Aorta (tissue), 5 donors: Measurements from ENCODE around the gene TTN. TPM values are rescaled to one million over a fixed set of nuclear protein-coding genes. Genes with fewer than 3 reads are reported as not detected.

Source experiments
- ATAC-seq: fragments of 200-7000 bp; cut with Tn5 transposase; one replicate; pipeline ENCODE4 v1.9.1; 2022; ENCODE audit warnings: moderate library complexity; ENCODE audit not compliant: low FRiP score
- DNase-seq, 2 donors: peaks; one replicate each; pipeline ENCODE4 v3.0.0-alpha.2; 2020
- H3K27ac ChIP-seq, 2 donors: one replicate each; pipeline ENCODE4 v1.5.1; 2013; ENCODE audit warnings: low read length in 2 of 2, mild to moderate bottlenecking in 2 of 2, moderate library complexity in 2 of 2, control low read depth in 1 of 2, inconsistent platforms in 1 of 2, low read depth in 1 of 2
- H3K27me3 ChIP-seq, 2 donors: one replicate each; pipeline ENCODE4 v1.6.1; 2013; ENCODE audit warnings: control low read depth in 1 of 2, low read length in 1 of 2, mild to moderate bottlenecking in 1 of 2, moderate library complexity in 1 of 2; ENCODE audit not compliant: insufficient read depth in 2 of 2, control insufficient read depth in 1 of 2
- H3K36me3 ChIP-seq, 2 donors: one replicate each; pipeline ENCODE4 v1.6.1; 2013; ENCODE audit warnings: control low read depth in 1 of 2, low read length in 1 of 2, mild to moderate bottlenecking in 1 of 2; ENCODE audit not compliant: insufficient read depth in 2 of 2, control insufficient read depth in 1 of 2
- H3K4me1 ChIP-seq, 2 donors: one replicate each; pipeline ENCODE4 v1.6.1; 2013; ENCODE audit warnings: low read length in 2 of 2, control low read depth in 1 of 2, mild to moderate bottlenecking in 1 of 2, moderate library complexity in 1 of 2; ENCODE audit not compliant: insufficient read depth in 2 of 2, control insufficient read depth in 1 of 2
- H3K4me3 ChIP-seq, 2 donors: one replicate each; pipeline ENCODE4 v1.5.1; 2013; ENCODE audit warnings: low read length in 2 of 2, control low read depth in 1 of 2, mild to moderate bottlenecking in 1 of 2
- H3K9me3 ChIP-seq: one replicate; pipeline ENCODE4 v1.6.1; 2013; ENCODE audit warnings: mild to moderate bottlenecking, low read length; ENCODE audit not compliant: control insufficient read depth
- WGBS, 2 donors: extraction: QIAGEN DNeasy Blood & Tissue Kit; methylation state at CpG; one replicate each; pipeline ENCODE4 v1.1.7; 2013; 5-methylcytosine and 5-hydroxymethylcytosine counted together
- intact Hi-C, 2 donors: fragments of 100-400 bp; cut with DNase I; formaldehyde crosslinking; loops; one replicate each; pipeline versions ENCODE4 v1.14.2 to v1.15.0; 2022
- polyA plus RNA-seq, 2 donors: library from polyadenylated mRNA; stranded (reverse); fragments of 200-250 nt; gene quantifications; one replicate each; pipeline ENCODE4 v1.2.3, GENCODE V29; 2013
- total RNA-seq, 2 donors: library from RNA; stranded (reverse); fragmentation: NEBNext Ultra II Directional; extraction: Animal tissue kit (Norgen Biotek cat#: 25700); gene quantifications; one replicate each; pipeline ENCODE4 v1.2.1, GENCODE V29; 2021
- donor health status: healthy with polysubstance abuse.
- donor health status: Bipolar disorder and iron deficiency.
- donor health status: DM: no; HTN: no; CAD: no.
- donor health status: DM: no; HTN: no; CAD: no.
- donor health status: DM: yes; HTN: yes; CAD: no.

TTN gene
- total and polyA plus RNA-seq, 4 donors = 0.63 to 41.7 (median 3.1) TPM

- peaks cover 13 to 19% of the 10 kb centered on the region in 2 donors for H3K36me3 ChIP-seq
- no peak for DNase-seq
- intact Hi-C loops = no loop called here
- H3K27me3 ChIP-seq = no peaks in the 10 kb centered on the region
- H3K27ac ChIP-seq = no peak overlapping the region
- H3K9me3 ChIP-seq = peaks cover 3% of the 10 kb centered on the region
- ATAC-seq = no peak
- 94 to 95% methylated on average over 2 of the region's 2 CpGs for WGBS, 2 donors
- no peaks in the 10 kb centered on the region for H3K4me1 ChIP-seq
- no peak overlapping the region for H3K4me3 ChIP-seq
These were observed 256.9 kb downstream of the TTN start for GRCh38 chr2:178550352-178550751.

- no peaks in the 10 kb centered on the region for H3K27me3 ChIP-seq
- WGBS, 2 donors = 94 to 100% methylated on average over 5 of the region's 5 CpGs
- no peaks in the 10 kb centered on the region for H3K4me1 ChIP-seq
- peaks cover 9 to 14% of the 10 kb centered on the region in 2 donors for H3K36me3 ChIP-seq
- peaks cover 3% of the 10 kb centered on the region for H3K9me3 ChIP-seq
- ATAC-seq = no peak
- intact Hi-C loops = no loop called here
- no peak overlapping the region for H3K4me3 ChIP-seq
- H3K27ac ChIP-seq = no peak overlapping the region
- no peak for DNase-seq
These were observed 264.7 kb downstream of the TTN start for GRCh38 chr2:178542569-178542968.

- WGBS, 2 donors = 94 to 97% methylated on average over 12 of the region's 12 CpGs
- no peak overlapping the region for H3K27ac ChIP-seq
- H3K36me3 ChIP-seq = peaks cover 8 to 18% of the 10 kb centered on the region in 2 donors
- H3K4me3 ChIP-seq = no peak overlapping the region
- H3K4me1 ChIP-seq = no peaks in the 10 kb centered on the region
- no peak for ATAC-seq
- H3K27me3 ChIP-seq = no peaks in the 10 kb centered on the region
- no peak for DNase-seq
- intact Hi-C loops = no loop called here
- H3K9me3 ChIP-seq = peaks cover 3% of the 10 kb centered on the region
These were observed 265.1 kb downstream of the TTN start for GRCh38 chr2:178542161-178542560.

GRCh38 chr2:178536037-178536436, 271.2 kb downstream of the TTN start:
- no peak overlapping the region for H3K4me3 ChIP-seq
- H3K36me3 ChIP-seq = peaks cover 3 to 19% of the 10 kb centered on the region in 2 donors
- no peak for DNase-seq
- no peak for ATAC-seq
- no peaks in the 10 kb centered on the region for H3K9me3 ChIP-seq
- no peak overlapping the region for H3K27ac ChIP-seq
- H3K4me1 ChIP-seq = no peaks in the 10 kb centered on the region
- 96 to 98% methylated on average over 4 of the region's 4 CpGs for WGBS, 2 donors
- no peaks in the 10 kb centered on the region for H3K27me3 ChIP-seq
- intact Hi-C loops = no loop called here

GRCh38 chr2:178531168-178531567, 276.1 kb downstream of the TTN start:
- ATAC-seq (no peak), DNase-seq (no peak)
- Histone ChIP-seq H3K9me3 (no peaks in the 10 kb centered on the region), H3K4me3 (no peak overlapping the region), H3K27ac (no peak overlapping the region), H3K4me1 (no peaks in the 10 kb centered on the region), H3K36me3 (peaks cover 0 to 11% of the 10 kb centered on the region in 2 donors), H3K27me3 (no peaks in the 10 kb centered on the region)
- WGBS, 2 donors = 92 to 94% methylated on average over 12 of the region's 12 CpGs
- intact Hi-C loops = no loop called here

GRCh38 chr2:178530625-178531142, 276.5 kb downstream of the TTN start:
- DNase-seq = no peak
- intact Hi-C loops = no loop called here
- ATAC-seq = no peak
- H3K9me3 ChIP-seq = no peaks in the 10 kb centered on the region
- H3K27me3 ChIP-seq = no peaks in the 10 kb centered on the region
- WGBS, 2 donors = 91 to 92% methylated on average over 8 of the region's 8 CpGs
- no peaks in the 10 kb centered on the region for H3K4me1 ChIP-seq
- H3K4me3 ChIP-seq = no peak overlapping the region
- H3K36me3 ChIP-seq = peaks cover 0 to 11% of the 10 kb centered on the region in 2 donors
- H3K27ac ChIP-seq = no peak overlapping the region

- 91 to 92% methylated on average over 2 of the region's 2 CpGs for WGBS, 2 donors
- Histone ChIP-seq H3K4me3 (no peak overlapping the region), H3K36me3 (peaks cover 0 to 11% of the 10 kb centered on the region in 2 donors), H3K9me3 (no peaks in the 10 kb centered on the region), H3K27ac (no peak overlapping the region), H3K4me1 (no peaks in the 10 kb centered on the region), H3K27me3 (no peaks in the 10 kb centered on the region)
- DNase-seq (no peak), ATAC-seq (no peak)
- intact Hi-C loops = no loop called here
These were observed 277.1 kb downstream of the TTN start for GRCh38 chr2:178530131-178530530.

GRCh38 chr2:178529194-178529593, 278.0 kb downstream of the TTN start:
- no peaks in the 10 kb centered on the region for H3K27me3 ChIP-seq
- DNase-seq = no peak
- H3K27ac ChIP-seq = no peak overlapping the region
- peaks cover 0 to 9% of the 10 kb centered on the region in 2 donors for H3K36me3 ChIP-seq
- ATAC-seq = no peak
- intact Hi-C loops = no loop called here
- 72 to 74% methylated on average over 2 of the region's 2 CpGs for WGBS, 2 donors
- no peaks in the 10 kb centered on the region for H3K4me1 ChIP-seq
- no peaks in the 10 kb centered on the region for H3K9me3 ChIP-seq
- H3K4me3 ChIP-seq = no peak overlapping the region

GRCh38 chr2:178528647-178529046, 278.6 kb downstream of the TTN start:
- Histone ChIP-seq H3K27ac (no peak overlapping the region), H3K27me3 (no peaks in the 10 kb centered on the region), H3K9me3 (no peaks in the 10 kb centered on the region), H3K4me1 (no peaks in the 10 kb centered on the region), H3K4me3 (no peak overlapping the region), H3K36me3 (peaks cover 0 to 7% of the 10 kb centered on the region in 2 donors)
- 97 to 99% methylated on average over 5 of the region's 5 CpGs for WGBS, 2 donors
- ATAC-seq (no peak), DNase-seq (no peak)
- intact Hi-C loops = no loop called here
